ENCODE results near the gene CYP1A2. TPM values are rescaled to one million over a fixed set of nuclear protein-coding genes. Genes with fewer than 3 reads are reported as not detected.

The CYP1A2 gene
- total and polyA plus RNA-seq, 2 of the 13 experiments (the other 11 are each of a cell fraction or from before 2014, with no cell fraction given), result 0.07 TPM; not detected in 1

GRCh38 chr15:74730619-74731316 lies 17.9 kb upstream of the CYP1A2 start (continued):
- TF ChIP-seq CREM (IDR thresholded peaks at IDR 0.05) (peak; percentile 79), CREM (CRISPR knock-in tag; IDR thresholded peaks at IDR 0.05) (no peak), MLX (CRISPR knock-in tag; IDR thresholded peaks at IDR 0.05) (peak; percentile 86), ZNF616 (CRISPR knock-in tag; IDR thresholded peaks at IDR 0.05; ENCODE audit: low read depth) (no peak), WIZ (CRISPR knock-in tag; IDR thresholded peaks at IDR 0.05) (no peak), SUZ12 (IDR thresholded peaks at IDR 0.05; ENCODE audit: low read depth, low read length) (no peak), KLF16 (CRISPR knock-in tag; IDR thresholded peaks at IDR 0.05) (peak in 1 of 2 experiments; percentile 82; a peak in 1 of 4 replicates), REL (CRISPR knock-in tag; conservative IDR thresholded peaks at IDR 0.05) (no peak), ZNF317 (CRISPR knock-in tag; IDR thresholded peaks at IDR 0.05) (peak; percentile 86), ZNF780A (CRISPR knock-in tag; IDR thresholded peaks at IDR 0.05) (no peak), ZMYM4 (CRISPR knock-in tag; IDR thresholded peaks at IDR 0.05) (peak; percentile 63), ZNF33B (CRISPR knock-in tag; IDR thresholded peaks at IDR 0.05) (no peak), CHCHD3 (CRISPR knock-in tag; IDR thresholded peaks at IDR 0.05) (no peak), ZNF589 (CRISPR knock-in tag; conservative IDR thresholded peaks at IDR 0.05) (no peak), DDIT3 (CRISPR knock-in tag; IDR thresholded peaks at IDR 0.05) (no peak), ARID5B (CRISPR knock-in tag; IDR thresholded peaks at IDR 0.05) (peak; percentile 93), FOXA3 (CRISPR knock-in tag; IDR thresholded peaks at IDR 0.05) (peak; percentile 83), ZEB1 (IDR thresholded peaks at IDR 0.05; ENCODE audit: insufficient replicate concordance, low read depth) (peak; percentile 79), PHF20 (CRISPR knock-in tag; IDR thresholded peaks at IDR 0.05) (0 out of 2 replicates have a peak, but pooled peaks have one; percentile 46), ZSCAN30 (CRISPR knock-in tag; IDR thresholded peaks at IDR 0.05) (no peak), ZNF629 (CRISPR knock-in tag; conservative IDR thresholded peaks at IDR 0.05) (no peak), TFAP4 (IDR thresholded peaks at IDR 0.05; ENCODE audit: borderline replicate concordance, low read depth) (peak; percentile 64; the same call in 1 of the 2 replicates), YEATS4 (CRISPR knock-in tag; IDR thresholded peaks at IDR 0.05; ENCODE audit: borderline replicate concordance) (peak; percentile 50; the same call in 1 of the 2 replicates), ZNF274 (CRISPR knock-in tag; IDR thresholded peaks at IDR 0.05) (no peak)
- TF ChIP-seq, protein P1, sequence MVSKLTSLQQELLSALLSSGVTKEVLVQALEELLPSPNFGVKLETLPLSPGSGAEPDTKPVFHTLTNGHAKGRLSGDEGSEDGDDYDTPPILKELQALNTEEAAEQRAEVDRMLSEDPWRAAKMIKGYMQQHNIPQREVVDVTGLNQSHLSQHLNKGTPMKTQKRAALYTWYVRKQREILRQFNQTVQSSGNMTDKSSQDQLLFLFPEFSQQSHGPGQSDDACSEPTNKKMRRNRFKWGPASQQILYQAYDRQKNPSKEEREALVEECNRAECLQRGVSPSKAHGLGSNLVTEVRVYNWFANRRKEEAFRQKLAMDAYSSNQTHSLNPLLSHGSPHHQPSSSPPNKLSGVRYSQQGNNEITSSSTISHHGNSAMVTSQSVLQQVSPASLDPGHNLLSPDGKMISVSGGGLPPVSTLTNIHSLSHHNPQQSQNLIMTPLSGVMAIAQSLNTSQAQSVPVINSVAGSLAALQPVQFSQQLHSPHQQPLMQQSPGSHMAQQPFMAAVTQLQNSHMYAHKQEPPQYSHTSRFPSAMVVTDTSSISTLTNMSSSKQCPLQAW (CRISPR knock-in tag; IDR thresholded peaks at IDR 0.05), result peak; percentile 95
